GM18520 (cell line): Measurements from ENCODE around the gene SERPINH1.

Experiments
- ATAC-seq: cut with Tn5 transposase; IDR thresholded peaks from one replicate; pipeline ENCODE4 v1.9.1; 2021; ENCODE audit not compliant: unreplicated experiment

SERPINH1 gene

DNA sequence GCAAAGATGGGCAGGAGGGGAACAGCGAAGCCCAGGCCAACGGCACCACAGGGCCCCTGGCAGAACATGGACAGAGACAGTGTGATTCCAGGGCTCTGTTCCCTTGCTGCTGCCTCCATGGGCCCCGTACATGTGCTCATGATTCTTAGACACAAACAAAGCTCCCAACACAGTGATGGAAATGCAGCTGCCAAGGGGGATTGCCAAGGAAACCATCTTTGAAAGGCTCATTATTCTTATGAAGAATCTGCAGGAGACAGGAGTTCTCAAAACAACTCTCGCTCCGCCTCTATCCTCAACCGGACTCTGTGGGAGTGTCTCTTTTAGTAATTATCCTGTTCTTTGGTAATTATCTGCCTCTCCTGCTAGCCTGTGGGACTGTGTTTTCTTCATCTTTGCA is 32.2 kb downstream of the SERPINH1 start:
- no peak for ATAC-seq

DNA sequence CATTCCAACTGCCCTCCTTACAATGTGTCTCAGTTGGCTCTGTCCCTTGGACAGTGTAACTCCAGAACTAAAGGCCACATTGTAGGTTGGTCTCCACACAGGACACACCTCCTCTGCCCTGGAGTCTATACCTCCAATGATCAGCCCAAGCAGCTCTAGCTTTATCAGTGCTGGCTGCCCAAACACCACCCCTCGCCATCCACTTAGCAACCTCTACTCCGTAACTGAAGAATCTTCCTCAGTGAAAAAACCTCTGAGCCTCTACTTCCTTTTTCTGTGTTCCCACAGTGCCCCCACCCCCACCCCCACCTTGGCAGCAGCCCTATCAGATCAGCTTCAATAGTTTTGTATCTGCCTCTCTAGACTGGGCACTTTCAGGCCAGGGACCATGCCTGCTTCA is 33.4 kb downstream of the SERPINH1 start:
- no peak for ATAC-seq

DNA sequence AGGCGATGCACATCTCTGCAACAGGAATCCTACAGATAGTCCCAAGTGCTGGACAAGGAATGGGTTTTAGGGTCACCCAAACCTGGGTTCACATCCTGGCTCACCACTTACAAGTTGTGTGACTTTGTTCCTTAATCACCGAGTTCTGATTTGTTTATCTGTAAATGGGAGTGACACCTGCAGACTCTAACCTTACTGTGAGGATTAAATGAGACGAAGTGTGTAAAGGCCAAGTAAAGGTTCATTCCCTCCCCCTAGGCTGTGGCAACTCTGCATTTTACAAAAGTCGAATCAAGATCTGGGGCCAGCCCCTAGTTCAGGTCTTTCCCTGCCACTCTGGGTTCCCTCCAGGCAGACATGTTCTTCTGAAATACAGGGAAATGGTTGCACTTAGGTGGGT is 34.9 kb downstream of the SERPINH1 start:
- no peak for ATAC-seq

DNA sequence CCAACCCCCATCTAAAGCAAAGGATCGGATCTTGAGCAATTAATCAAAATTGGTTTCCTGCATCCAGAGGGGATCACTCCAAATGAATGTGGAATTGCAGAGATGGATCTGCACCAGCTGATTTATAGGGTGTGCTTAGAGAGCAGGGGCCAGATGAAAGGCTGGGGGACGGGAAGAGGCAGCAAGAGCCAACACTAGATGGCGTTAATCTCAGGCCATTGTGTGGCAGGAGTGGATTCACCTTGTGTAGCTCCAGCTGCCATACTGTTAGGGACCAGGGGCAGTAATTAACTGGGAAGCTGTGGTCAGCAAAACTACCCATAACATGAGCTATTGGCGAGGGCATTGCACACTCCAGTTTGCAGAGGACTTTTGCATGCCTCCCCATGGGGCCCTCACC is 35.6 kb downstream of the SERPINH1 start:
- ATAC-seq: no peak

DNA sequence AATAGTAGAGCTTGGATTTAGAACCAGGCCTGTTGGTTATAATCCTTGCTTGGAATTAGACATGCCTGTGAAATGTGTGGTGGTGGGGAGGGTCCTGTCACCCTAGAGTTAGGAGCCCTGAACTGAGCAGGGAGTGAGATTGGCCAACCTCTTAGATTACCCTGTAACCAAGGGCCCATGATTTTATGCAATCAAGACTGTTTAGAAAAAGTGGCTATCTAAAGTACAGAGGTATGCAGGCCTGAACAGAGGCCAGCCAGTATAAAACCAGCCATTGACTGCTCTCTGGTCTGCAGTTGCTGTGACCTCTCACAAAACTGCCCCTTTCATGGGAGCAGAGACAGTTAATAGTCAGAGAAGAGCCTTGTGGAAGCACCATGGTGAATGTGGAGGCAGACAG is 36.2 kb downstream of the SERPINH1 start:
- ATAC-seq: no peak

DNA sequence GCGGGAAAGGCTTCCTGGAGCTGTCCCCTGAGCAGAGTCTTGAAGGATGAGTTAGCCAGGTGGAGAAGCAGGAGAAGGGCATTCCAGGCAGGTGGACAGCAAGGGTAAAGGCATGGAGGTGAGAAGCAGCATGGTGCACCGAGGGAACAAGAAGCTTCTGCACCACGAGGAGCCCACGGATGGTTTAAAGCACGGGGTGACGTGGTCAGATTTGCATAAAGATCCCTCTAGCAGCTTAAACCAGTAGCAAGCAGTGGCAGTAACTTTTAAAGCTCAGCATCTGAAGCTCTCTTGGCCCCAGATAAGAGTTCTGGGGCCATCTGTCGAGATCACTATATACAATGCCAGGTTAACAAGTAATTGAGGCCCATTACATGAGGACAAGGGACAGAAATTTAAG is 36.8 kb downstream of the SERPINH1 start:
- ATAC-seq: no peak

DNA sequence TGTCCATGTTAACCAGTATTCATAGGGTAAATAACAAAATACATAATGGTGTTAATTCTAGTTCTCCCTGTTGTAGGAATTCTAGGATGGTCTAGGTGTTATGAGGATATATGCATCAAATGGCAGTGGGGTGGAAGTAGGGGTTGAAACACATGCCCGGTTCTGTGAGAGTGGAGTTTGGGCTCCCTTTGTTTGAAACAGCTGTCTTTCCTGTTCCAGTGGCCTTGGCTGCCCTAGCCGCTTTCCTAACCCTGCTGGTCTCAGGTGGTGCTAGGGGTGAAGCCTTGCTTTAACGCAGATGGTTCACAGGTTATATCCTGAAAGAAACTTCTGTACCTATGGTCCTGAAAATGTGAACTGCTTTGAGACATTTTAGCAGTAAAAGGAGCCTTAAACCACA is 38.3 kb downstream of the SERPINH1 start:
- ATAC-seq: no peak

DNA sequence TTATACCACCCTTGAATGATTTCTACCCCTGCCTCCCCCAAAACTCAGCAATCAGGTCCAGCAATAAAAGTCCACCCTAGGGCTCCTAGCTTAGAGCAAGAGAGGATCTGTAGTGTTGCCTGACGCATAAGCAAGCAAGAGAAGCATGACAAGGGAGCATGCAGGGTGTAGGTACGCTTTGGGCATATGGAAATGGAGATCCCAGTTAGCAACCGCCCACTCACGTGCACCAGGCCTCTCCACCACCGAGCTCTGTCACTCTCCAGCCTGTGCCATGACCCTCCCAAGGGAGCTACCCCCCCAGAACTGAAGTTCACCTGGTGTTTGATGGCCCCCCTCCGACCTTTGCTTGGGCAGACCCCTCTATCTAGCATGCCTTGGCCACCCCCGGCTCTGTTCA is 39.4 kb downstream of the SERPINH1 start:
- ATAC-seq: no peak

DNA sequence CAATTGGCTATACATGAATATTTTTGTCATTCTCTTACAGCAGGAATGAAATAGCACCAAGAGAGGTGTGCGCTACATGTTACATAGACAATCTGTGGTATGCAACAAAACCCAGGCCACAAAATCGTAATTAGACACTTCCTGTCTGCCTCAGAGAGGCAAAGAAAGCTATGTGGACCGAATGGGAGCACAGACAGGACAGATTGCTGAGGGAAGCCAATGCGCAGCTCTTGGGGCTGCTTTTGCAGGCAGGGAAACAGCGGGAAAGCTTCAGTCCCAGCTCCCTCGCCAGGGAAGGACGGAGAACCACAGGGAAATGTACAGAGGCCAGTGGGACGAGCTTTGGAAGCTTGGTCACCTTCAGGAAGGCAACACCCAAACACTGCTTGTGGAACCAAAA is 40.9 kb downstream of the SERPINH1 start:
- no peak for ATAC-seq

DNA sequence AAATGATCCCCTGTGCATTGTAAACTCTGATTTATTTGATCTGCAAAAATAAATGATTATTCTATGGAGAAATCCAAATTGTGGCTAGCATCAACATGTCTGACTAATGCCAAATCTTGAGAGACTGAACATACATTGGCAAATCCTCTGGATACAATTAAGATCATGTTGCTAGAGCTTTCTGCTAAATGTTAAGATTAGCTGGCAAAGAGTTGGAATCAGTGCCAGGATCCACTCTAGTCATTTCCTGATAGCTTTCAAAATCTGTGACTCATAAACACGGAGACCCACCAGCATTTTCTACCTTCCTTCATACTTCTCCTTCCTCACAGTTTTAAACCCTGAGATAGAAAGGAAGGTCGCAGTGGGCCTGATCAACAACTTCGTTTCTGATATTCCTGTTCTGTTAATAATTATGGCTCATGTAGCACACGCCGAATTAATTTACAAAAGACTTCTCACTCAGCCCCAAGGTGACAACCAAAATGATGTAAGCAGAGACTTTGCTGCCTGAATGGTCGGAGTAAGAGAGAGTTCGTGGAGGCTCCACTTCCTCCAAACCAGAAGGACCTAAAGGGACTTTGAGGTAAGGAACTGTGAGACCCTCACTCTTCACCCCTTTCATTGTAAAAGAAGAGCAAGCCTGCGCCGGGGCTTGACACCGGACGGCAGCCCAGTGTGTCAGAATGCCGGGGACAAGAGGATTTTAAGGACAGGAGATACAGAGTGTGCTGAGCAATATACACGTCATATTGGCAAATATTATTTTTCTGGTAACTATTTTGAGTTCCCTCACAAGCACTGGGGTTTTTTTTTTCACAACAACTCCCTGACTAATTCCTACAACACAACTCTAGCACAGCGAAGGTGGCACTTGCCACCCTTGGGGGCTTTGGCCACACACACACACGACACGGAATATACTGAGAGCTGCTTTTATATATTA is 42.0 kb downstream of the SERPINH1 start:
- no peak for ATAC-seq

DNA sequence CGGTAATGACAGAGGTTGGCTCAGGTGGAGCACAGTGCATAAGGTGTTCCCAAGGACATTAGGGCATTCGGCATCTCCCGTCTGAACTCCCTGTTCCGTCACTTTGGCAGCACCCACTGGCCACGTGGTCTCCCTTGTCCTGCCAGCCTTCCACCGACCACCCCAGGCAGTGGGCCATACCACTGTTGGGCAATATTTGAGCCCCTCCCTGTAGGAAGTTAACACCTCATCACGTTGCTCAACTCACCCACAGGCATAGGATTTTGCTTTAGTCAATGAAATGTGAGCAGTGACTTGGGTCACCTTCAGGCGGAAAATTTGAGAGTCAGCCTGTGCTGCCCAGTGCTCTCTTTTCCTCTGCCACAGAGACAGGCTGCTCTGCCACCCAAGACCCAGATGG is 44.0 kb downstream of the SERPINH1 start:
- ATAC-seq: no peak

DNA sequence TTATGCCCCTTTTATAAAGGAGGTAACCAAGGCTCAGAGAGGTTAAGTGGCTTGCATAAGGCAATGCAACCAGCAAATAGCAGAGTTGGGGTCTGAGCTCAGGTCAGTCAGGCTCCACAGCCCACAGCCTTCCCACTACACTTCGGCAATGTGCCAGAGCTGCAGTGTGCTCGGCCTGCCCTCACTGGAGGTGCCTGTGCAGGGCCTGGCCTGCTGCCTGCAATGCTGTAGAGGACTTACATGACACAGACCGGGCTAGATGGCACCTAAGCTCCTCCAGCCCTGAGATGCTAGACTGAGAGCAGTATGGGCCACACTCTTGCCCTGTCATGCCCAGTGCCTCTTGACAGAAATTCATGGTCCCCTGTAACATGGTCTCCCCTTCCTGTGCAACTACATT is 49.8 kb downstream of the SERPINH1 start:
- no peak for ATAC-seq

DNA sequence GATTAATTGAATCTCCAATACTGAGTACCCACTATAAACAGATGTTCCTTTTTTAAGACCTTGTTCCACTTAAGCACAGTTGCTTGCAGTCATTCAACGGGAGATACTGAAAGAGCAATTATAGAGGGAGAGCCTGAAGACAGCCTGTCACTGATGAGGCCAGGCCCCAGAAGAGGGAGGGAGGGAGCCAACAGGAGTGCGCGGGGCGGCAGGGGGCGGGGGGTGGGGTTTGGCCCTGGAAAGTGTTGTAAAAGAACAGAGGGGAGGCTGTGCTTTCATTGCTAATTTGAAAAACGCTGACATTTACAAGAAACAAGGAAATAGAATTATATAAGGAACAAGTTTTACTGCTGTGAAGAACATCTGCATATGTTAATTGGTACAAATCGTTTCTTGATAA is 53.7 kb downstream of the SERPINH1 start:
- ATAC-seq: no peak

DNA sequence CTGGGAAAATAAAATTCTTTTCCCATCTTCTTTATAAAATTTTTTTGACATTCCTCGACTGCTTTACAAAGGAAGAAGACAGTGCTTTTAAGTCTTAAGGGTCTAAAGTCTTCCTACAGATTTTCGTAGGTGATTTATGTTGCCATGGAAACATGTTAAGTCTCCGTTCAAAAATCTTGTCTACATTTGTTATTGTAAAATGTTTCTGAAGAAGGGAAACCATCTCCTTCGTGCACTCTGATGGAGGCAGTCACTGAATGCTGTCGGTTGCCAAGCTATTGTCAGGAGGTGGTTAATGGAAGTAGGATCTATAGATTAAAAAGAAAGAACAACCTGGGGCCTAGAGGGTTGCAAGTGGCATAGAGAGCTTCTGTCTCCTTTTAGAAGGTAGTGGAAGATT is 54.2 kb downstream of the SERPINH1 start:
- ATAC-seq: no peak
